Tibial nerve (tissue), 4 donors: ENCODE results near the gene ACVR1.

ENCODE experiments used
- EP300 ChIP-seq, 2 donors: sonication (generic); formaldehyde crosslinking; IDR thresholded peaks; one replicate each; pipeline ENCODE4 v1.6.1; 2017; ENCODE audit warnings: antibody characterized with exemption in 2 of 2, mild to moderate bottlenecking in 1 of 2
- TF ChIP-seq, protein P1 (sequence below), 5 experiments: fragments of 200-600 bp in 3 of 5; fragments of 450-650 bp in 2 of 5; sonication (generic) in 3 of 5; IDR thresholded peaks; one replicate each; pipeline ENCODE4 v1.5.1; 2016 to 2019; ENCODE audit warnings: antibody characterized with exemption in 5 of 5, mild to moderate bottlenecking in 3 of 5, moderate library complexity in 2 of 5

DNA sequence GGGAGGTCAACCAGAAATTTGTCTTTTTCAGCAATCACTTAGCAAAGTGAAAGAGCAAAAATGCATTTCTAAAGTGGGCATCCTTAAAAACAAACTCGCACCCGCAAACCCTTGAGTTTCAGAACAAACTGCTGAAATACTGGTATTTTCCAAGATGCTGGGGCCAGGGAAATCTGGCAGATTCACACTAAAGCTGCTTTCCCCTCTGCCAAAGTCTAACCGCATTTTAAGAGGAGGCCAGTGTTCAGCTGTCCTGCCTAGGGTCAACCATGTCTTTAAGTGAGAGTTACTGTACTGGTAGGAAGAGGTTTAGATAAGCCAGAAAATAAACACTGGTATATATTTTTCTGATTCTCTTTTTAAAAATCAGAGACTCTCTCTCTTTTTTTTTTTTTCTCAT, 55.9 kb downstream of the ACVR1 start:
- TF ChIP-seq, protein P1, sequence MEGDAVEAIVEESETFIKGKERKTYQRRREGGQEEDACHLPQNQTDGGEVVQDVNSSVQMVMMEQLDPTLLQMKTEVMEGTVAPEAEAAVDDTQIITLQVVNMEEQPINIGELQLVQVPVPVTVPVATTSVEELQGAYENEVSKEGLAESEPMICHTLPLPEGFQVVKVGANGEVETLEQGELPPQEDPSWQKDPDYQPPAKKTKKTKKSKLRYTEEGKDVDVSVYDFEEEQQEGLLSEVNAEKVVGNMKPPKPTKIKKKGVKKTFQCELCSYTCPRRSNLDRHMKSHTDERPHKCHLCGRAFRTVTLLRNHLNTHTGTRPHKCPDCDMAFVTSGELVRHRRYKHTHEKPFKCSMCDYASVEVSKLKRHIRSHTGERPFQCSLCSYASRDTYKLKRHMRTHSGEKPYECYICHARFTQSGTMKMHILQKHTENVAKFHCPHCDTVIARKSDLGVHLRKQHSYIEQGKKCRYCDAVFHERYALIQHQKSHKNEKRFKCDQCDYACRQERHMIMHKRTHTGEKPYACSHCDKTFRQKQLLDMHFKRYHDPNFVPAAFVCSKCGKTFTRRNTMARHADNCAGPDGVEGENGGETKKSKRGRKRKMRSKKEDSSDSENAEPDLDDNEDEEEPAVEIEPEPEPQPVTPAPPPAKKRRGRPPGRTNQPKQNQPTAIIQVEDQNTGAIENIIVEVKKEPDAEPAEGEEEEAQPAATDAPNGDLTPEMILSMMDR (IDR thresholded peaks at IDR 0.05): no peak
- TF ChIP-seq EP300 (IDR thresholded peaks at IDR 0.05): no peak
